Amniotic stem cell (primary cell): Measurements from ENCODE around the gene EIF5B.

Experiments
- DNase-seq: peaks from one replicate; lab custom pipeline; 2025; lab: John Stamatoyannopoulos, UW

Gene EIF5B

GRCh38 chr2:99373144-99373543, 36.0 kb downstream of the EIF5B start:
- no peak for DNase-seq

GRCh38 chr2:99374747-99375146, 37.6 kb downstream of the EIF5B start:
- DNase-seq = no peak

- no peak for DNase-seq
Observed at GRCh38 chr2:99376254-99376864, 39.2 kb downstream of the EIF5B start.

GRCh38 chr2:99377879-99378278, 40.7 kb downstream of the EIF5B start:
- no peak for DNase-seq

- DNase-seq = no peak
Observed at GRCh38 chr2:99380376-99381010, 43.3 kb downstream of the EIF5B start.

GRCh38 chr2:99382143-99382542, 45.0 kb downstream of the EIF5B start:
- no peak for DNase-seq

- DNase-seq = no peak
Observed at GRCh38 chr2:99386011-99386410, 48.8 kb downstream of the EIF5B start.

- no peak for DNase-seq
Observed at GRCh38 chr2:99388892-99389291, 51.7 kb downstream of the EIF5B start.

GRCh38 chr2:99389371-99389770, 52.2 kb downstream of the EIF5B start:
- DNase-seq = peak; percentile 2

- DNase-seq = no peak
Observed at GRCh38 chr2:99389946-99390345, 52.8 kb downstream of the EIF5B start.

GRCh38 chr2:99395589-99396130, 58.5 kb downstream of the EIF5B start:
- DNase-seq = no peak

- DNase-seq = no peak
Observed at GRCh38 chr2:99397266-99397920, 60.2 kb downstream of the EIF5B start.

- DNase-seq = no peak
Observed at GRCh38 chr2:99398303-99398702, 61.1 kb downstream of the EIF5B start.

- DNase-seq = no peak
Observed at GRCh38 chr2:99399063-99399462, 61.9 kb downstream of the EIF5B start.

- no peak for DNase-seq
Observed at GRCh38 chr2:99399795-99400194, 62.6 kb downstream of the EIF5B start.

GRCh38 chr2:99401841-99402240, 64.7 kb downstream of the EIF5B start:
- no peak for DNase-seq

- DNase-seq = no peak
Observed at GRCh38 chr2:99403084-99403483, 65.9 kb downstream of the EIF5B start.

GRCh38 chr2:99403524-99403923, 66.3 kb downstream of the EIF5B start:
- DNase-seq = no peak

GRCh38 chr2:99404039-99404796, 67.0 kb downstream of the EIF5B start:
- no peak for DNase-seq

GRCh38 chr2:99404797-99405669, 67.8 kb downstream of the EIF5B start:
- no peak for DNase-seq

- DNase-seq = no peak
Observed at GRCh38 chr2:99406137-99406536, 68.9 kb downstream of the EIF5B start.

- DNase-seq = no peak
Observed at GRCh38 chr2:99410276-99410675, 73.1 kb downstream of the EIF5B start.
